Measurements from ENCODE around the gene LRPAP1.
A peak's percentile ranks its signal among the peaks of the same experiment; 100 is the strongest.
"Not testable (repeated sequence)": the region's sequence is repeated elsewhere in the genome, so short reads cannot be mapped to it uniquely, and the experiment has no call there.

Gene LRPAP1

DNA sequence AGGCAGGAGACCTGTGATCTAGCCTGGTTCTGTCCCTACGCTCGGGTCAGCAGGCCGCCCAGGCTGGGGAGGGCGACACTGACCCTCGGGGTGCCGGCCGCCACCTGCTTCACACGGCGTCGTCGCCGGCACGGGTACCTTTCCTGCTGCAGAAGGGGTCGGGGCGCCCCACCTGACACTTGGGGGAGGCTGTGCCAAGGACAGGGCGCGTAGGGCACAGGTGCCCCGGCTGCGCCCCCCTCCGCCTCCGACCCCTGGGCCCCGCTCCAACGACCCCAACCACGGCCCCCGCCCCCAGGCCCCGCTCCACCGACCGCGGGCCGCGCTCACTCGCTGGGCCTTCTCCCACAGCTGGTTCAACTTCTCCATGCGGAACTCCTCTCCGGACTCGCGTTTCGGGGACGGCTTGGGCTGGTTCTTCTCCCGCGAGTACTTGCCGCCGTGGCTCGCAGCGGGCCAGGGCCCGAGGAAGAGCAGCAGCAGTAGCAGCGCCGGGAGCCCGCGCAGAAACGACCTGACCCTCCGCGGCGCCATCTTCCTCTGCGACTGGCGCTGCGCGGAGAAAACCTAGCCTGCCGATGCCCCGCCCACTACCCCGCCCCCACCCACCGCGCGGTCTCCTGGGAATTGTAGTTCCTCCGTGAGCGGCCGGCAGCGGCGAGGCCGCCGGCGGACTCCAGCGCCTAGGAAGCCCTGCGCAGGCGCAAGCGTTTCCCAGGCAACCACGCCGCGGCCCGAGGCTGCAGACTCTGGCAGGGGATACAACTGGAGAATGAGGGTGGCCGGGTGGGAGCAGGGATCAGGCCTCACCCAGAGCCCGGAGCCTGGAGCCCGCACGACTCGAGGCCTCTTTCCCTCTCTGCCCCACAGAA lies at the start of gene LRPAP1:
Gene LRPAP1, minus strand, starts transcription at position 544 of the 872 bp plus-strand sequence. Its CDS starts 10 bp downstream, at position 534.
- H3K4me3 ChIP-seq (ENCODE audit: low read depth, low read length) = peak within 1 kb of the TSS; percentile 100
- H3K27me3 ChIP-seq (ENCODE audit: control insufficient read depth, insufficient read depth, low read length) = peaks cover 38% of the 10 kb centered on the region
- peaks cover 18% of the 10 kb centered on the region for H3K36me3 ChIP-seq (ENCODE audit: control insufficient read depth, insufficient read depth, low read length)
- H3K27ac ChIP-seq (ENCODE audit: low read depth, low read length) = peak within 1 kb of the TSS; percentile 82
- peak within 1 kb of the TSS; percentile 87 for H3K9ac ChIP-seq (ENCODE audit: low read length)
- H3K9me3 ChIP-seq (ENCODE audit: control insufficient read depth, insufficient read depth, low read depth, low read length) = no peaks in the 10 kb centered on the region
- peaks cover 13% of the 10 kb centered on the region; the same call in 1 of the 2 replicates for H3K4me1 ChIP-seq (ENCODE audit: control insufficient read depth, insufficient read depth, low read length)

DNA sequence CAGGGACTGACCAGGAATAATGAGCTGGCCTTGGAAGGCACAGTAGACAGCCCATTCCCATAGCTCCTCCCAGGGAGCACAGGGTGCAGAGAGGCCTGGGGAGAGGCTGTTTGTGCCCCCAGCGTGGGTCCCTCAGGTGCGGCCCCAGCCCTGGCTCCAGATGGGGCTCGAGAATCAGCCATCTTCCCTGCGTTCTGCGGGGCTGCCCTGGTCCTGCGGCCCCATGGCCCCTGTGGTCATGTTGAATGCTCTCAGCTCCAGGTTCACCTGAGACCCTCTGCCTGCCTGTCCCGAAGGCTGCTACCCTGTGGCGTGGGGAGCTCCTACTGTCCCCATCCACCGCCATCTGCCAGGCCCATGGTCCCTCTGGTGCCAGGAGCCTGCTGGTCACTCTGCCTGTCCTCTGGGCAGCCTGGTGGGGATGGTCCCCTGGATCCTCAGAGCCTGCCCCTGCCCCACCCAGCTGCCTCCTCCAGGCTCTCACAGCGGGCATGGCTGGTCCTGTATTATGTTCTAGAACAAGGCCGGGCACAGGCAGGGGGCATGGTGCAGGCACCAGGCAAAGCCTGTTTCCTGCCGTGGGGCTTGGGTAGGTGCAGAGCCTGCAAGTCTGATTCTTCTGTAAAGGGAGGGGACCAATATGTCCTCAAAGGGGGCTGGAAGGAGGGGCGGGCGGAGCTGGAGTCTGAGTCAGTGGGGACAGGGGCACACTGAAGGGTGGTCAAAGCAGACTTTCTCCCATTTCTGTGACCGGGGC lies 49.3 kb upstream of the LRPAP1 start:
- H3K36me3 ChIP-seq (ENCODE audit: control insufficient read depth, insufficient read depth, low read length); H3K27ac ChIP-seq (ENCODE audit: low read depth, low read length); H3K9ac ChIP-seq (ENCODE audit: low read length); H3K4me3 ChIP-seq (ENCODE audit: low read depth, low read length); H3K4me1 ChIP-seq (ENCODE audit: control insufficient read depth, insufficient read depth, low read length); H3K27me3 ChIP-seq (ENCODE audit: control insufficient read depth, insufficient read depth, low read length); H3K9me3 ChIP-seq (ENCODE audit: control insufficient read depth, insufficient read depth, low read depth, low read length): not testable (repeated sequence)

DNA sequence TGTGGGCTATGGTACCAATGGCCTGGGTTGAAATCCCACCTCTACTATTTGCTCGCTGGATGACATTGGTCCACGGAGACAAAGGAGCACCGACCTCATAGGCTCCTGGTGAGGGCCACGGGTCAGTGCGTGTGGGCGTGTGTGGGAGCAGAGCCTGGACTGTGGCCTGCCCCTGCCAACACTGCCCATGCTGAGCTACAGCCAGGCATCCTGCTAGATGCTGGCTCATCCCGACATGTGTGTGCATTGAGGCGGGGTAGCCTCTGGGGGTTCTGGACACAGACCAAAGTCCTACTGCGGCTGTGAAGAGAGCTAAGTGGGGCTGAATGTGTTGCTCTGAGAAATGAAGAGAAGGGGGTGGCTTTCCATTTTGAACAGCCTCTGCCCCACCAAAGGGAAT lies 48.6 kb upstream of the LRPAP1 start:
- not testable (repeated sequence) for H3K27me3 ChIP-seq (ENCODE audit: control insufficient read depth, insufficient read depth, low read length); H3K27ac ChIP-seq (ENCODE audit: low read depth, low read length); H3K9me3 ChIP-seq (ENCODE audit: control insufficient read depth, insufficient read depth, low read depth, low read length); H3K9ac ChIP-seq (ENCODE audit: low read length); H3K36me3 ChIP-seq (ENCODE audit: control insufficient read depth, insufficient read depth, low read length); H3K4me1 ChIP-seq (ENCODE audit: control insufficient read depth, insufficient read depth, low read length); H3K4me3 ChIP-seq (ENCODE audit: low read depth, low read length)

DNA sequence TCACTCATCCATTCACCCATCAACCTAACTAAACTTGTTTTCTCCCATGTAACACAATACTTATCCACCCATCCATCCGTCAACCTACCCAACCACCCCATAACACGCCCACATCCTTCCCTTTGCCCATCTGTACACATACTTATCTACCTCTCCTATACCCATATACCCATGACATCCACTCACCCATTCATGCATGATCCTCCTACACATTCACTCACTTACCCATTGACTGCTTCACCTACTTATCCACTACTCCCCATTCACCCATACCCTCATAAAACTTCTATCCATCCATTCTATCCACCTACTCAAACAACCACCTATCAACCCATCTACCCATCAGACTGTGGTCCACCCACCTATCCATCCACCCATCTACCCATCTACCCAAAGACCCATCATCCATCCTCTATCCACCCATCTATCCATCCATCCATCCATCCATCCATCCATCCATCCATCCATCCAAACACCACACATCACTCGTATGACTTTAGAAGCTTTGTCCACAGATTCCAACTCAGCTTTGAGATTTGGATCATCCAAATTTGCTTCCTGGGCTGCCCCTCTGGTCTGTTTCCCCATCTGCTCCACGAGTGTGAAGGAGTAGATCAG lies 46.4 kb upstream of the LRPAP1 start:
- not testable (repeated sequence) for H3K9me3 ChIP-seq (ENCODE audit: control insufficient read depth, insufficient read depth, low read depth, low read length); H3K4me1 ChIP-seq (ENCODE audit: control insufficient read depth, insufficient read depth, low read length); H3K27ac ChIP-seq (ENCODE audit: low read depth, low read length); H3K27me3 ChIP-seq (ENCODE audit: control insufficient read depth, insufficient read depth, low read length); H3K9ac ChIP-seq (ENCODE audit: low read length); H3K4me3 ChIP-seq (ENCODE audit: low read depth, low read length); H3K36me3 ChIP-seq (ENCODE audit: control insufficient read depth, insufficient read depth, low read length)

- H3K36me3 ChIP-seq (ENCODE audit: control insufficient read depth, insufficient read depth, low read length); H3K4me3 ChIP-seq (ENCODE audit: low read depth, low read length); H3K4me1 ChIP-seq (ENCODE audit: control insufficient read depth, insufficient read depth, low read length); H3K9ac ChIP-seq (ENCODE audit: low read length); H3K27me3 ChIP-seq (ENCODE audit: control insufficient read depth, insufficient read depth, low read length); H3K9me3 ChIP-seq (ENCODE audit: control insufficient read depth, insufficient read depth, low read depth, low read length); H3K27ac ChIP-seq (ENCODE audit: low read depth, low read length): not testable (repeated sequence)
These were observed 45.8 kb upstream of the LRPAP1 start for GRCh38 chr4:3578052-3578451.

- not testable (repeated sequence) for H3K36me3 ChIP-seq (ENCODE audit: control insufficient read depth, insufficient read depth, low read length); H3K4me3 ChIP-seq (ENCODE audit: low read depth, low read length); H3K27me3 ChIP-seq (ENCODE audit: control insufficient read depth, insufficient read depth, low read length); H3K27ac ChIP-seq (ENCODE audit: low read depth, low read length); H3K4me1 ChIP-seq (ENCODE audit: control insufficient read depth, insufficient read depth, low read length); H3K9ac ChIP-seq (ENCODE audit: low read length); H3K9me3 ChIP-seq (ENCODE audit: control insufficient read depth, insufficient read depth, low read depth, low read length)
These were observed 45.1 kb upstream of the LRPAP1 start for GRCh38 chr4:3577208-3577892.

DNA sequence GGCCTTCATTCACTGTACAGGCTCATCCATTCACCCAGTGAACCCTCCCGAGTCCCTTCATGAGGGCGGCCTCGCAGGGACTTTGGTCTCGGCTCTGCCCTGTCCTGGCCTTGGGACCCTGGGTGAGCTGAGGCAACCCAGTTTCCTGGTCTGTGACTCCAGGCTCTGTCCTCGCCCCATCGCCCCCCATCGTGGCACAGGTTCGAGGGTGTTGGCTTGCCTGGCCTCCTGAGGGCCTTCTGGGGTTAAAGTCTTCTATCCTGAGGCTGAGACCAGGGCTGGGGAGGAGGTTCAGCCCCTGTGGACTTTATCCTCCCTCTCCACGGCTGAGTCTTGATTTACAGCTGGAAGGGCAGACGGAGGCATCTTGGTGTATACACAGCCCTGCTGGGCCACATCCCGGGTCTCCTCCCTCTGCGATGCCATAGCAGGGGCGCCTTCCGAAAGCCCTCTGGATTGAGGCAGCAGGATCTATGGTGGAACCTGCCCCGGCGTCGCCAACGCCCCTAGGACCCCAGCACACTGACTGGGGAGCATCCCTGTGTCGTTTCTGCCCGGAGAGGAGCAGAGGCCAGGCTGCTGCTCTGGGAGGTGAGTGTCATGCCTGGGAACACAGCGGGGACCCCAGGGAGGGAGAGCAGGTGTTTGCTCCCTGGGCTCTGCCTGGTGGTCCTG lies 44.4 kb upstream of the LRPAP1 start:
- H3K9me3 ChIP-seq (ENCODE audit: control insufficient read depth, insufficient read depth, low read depth, low read length) = not testable (repeated sequence)

DNA sequence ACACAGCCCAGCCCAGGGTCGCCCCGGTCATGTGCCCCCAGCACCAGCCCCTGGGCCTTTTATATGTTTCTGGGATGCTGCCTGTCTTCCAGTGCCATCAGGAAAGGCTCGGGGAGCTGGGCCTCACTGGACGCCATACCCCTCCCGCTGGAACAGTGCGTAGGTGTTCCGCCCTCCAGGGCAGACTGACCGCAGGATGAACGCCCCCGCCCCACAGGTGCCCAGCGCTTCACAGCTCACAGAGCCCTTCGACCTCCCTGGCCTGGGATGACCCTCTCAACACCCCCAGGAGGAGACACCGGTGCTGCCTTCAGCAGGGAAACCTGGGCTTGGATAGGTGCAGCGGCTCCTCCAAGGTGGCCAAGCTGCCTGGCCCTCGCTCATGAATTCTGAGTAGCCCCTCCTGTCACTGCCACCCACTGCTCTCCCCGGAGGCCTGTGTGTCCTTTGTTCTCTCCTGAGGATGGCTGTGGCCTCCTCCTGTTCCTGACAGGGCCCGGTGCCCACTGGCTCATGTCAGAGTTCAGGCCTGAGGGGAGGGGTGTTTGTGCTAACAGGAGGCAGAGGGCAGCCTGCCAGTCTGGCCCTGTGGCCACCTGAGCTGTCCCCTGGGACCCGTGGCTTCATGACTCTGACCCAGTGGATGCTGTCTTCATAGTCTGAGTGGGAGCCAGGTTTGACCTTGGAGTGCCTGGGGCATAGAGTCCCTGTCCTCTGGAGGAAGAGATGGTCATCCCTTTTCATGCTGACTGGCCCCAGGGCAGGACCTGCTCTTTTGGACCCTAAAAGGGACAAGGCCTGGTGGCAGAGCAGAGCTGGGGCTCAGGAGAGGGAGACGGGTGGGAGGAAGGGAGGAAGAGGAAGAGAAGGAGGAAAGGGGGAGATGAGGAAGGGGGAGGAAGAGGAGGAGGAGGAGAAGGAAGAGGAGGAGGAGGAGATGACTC lies 43.5 kb upstream of the LRPAP1 start:
- H3K36me3 ChIP-seq (ENCODE audit: control insufficient read depth, insufficient read depth, low read length); H3K4me1 ChIP-seq (ENCODE audit: control insufficient read depth, insufficient read depth, low read length); H3K27ac ChIP-seq (ENCODE audit: low read depth, low read length); H3K4me3 ChIP-seq (ENCODE audit: low read depth, low read length); H3K9me3 ChIP-seq (ENCODE audit: control insufficient read depth, insufficient read depth, low read depth, low read length); H3K27me3 ChIP-seq (ENCODE audit: control insufficient read depth, insufficient read depth, low read length); H3K9ac ChIP-seq (ENCODE audit: low read length): not testable (repeated sequence)

More for the DNA sequence above, 44.4 kb upstream of the LRPAP1 start:
- not testable (repeated sequence) for H3K27me3 ChIP-seq (ENCODE audit: control insufficient read depth, insufficient read depth, low read length); H3K9ac ChIP-seq (ENCODE audit: low read length); H3K27ac ChIP-seq (ENCODE audit: low read depth, low read length); H3K4me3 ChIP-seq (ENCODE audit: low read depth, low read length); H3K36me3 ChIP-seq (ENCODE audit: control insufficient read depth, insufficient read depth, low read length); H3K4me1 ChIP-seq (ENCODE audit: control insufficient read depth, insufficient read depth, low read length)

DNA sequence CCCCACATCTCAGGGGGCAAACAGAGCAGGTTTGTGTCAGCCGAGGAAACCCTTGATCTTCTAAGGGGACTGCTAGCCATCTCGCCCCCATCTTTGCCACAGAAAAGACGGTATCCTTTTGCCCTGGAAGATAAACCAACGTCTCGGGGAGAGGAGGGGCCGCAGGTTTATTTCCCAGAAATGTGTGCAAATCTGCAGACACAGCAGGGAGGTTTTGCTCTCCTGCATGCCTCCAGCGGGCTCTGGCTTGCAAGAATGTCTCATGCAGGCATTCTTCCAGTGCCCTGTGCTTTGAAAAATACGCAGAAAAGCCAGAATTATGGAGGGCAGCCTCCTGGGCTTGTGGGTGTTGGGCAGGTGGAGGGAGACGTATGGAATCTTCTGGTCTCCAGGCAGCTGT lies 42.6 kb upstream of the LRPAP1 start:
- not testable (repeated sequence) for H3K27me3 ChIP-seq (ENCODE audit: control insufficient read depth, insufficient read depth, low read length); H3K36me3 ChIP-seq (ENCODE audit: control insufficient read depth, insufficient read depth, low read length); H3K4me3 ChIP-seq (ENCODE audit: low read depth, low read length); H3K4me1 ChIP-seq (ENCODE audit: control insufficient read depth, insufficient read depth, low read length); H3K9me3 ChIP-seq (ENCODE audit: control insufficient read depth, insufficient read depth, low read depth, low read length); H3K9ac ChIP-seq (ENCODE audit: low read length); H3K27ac ChIP-seq (ENCODE audit: low read depth, low read length)

- H3K9ac ChIP-seq (ENCODE audit: low read length); H3K27me3 ChIP-seq (ENCODE audit: control insufficient read depth, insufficient read depth, low read length); H3K9me3 ChIP-seq (ENCODE audit: control insufficient read depth, insufficient read depth, low read depth, low read length): not testable (repeated sequence)
These were observed 42.1 kb upstream of the LRPAP1 start for GRCh38 chr4:3574346-3574745.

More at GRCh38 chr4:3574346-3574745, 42.1 kb upstream of the LRPAP1 start:
- H3K27ac ChIP-seq (ENCODE audit: low read depth, low read length); H3K4me3 ChIP-seq (ENCODE audit: low read depth, low read length); H3K36me3 ChIP-seq (ENCODE audit: control insufficient read depth, insufficient read depth, low read length); H3K4me1 ChIP-seq (ENCODE audit: control insufficient read depth, insufficient read depth, low read length): not testable (repeated sequence)

Data from HUES6 (cell line).